ACHN (cell line): ENCODE results near the gene IPO9.

Source experiments
- DNase-seq: peaks from one replicate; pipeline ENCODE4 v3.0.0-alpha.2; 2015
- in situ Hi-C: cut with HindIII; loops from 2 replicates; pipeline ENCODE4 v1.10.0; 2017; ENCODE audit warnings: low sequenced_read_pairs, low pct_ligation_motif_present, low pct_unique_long_range_greater_than_20kb

IPO9 gene

DNA sequence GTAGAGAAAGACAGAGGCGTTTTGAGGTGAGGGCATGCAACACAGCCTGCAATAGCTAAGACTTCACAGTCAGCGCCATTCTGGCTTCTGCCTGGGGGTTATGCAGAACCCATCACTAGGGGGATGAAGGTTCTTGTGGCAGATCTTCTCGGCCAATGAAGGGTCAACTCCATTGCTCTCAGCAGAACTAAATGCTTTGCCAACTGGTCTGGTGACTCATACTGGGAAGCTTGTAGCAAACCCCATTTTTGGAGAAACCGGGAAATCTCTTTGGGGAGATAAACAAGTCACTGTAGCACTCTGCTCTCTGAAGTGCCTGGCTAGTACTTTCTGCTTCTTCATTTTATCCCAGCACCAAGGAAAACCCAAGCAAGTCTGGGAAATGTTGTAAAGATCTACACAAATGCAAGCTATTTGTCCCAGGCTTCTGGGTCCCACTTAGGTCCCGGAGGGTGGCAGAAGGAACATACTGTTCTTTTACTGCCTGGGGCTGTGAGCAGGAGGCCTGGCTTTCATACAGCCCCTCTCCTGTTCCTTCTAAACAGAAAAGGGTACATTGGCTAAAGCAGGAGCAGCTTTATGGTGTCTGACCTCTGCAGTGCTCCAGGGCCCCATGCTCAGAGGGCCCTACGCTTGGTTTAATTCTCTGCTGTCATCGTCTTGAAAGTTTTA lies 88.5 kb downstream of the IPO9 start:
- DNase-seq: peak; percentile 39
- in situ Hi-C loops: no loop called here

DNA sequence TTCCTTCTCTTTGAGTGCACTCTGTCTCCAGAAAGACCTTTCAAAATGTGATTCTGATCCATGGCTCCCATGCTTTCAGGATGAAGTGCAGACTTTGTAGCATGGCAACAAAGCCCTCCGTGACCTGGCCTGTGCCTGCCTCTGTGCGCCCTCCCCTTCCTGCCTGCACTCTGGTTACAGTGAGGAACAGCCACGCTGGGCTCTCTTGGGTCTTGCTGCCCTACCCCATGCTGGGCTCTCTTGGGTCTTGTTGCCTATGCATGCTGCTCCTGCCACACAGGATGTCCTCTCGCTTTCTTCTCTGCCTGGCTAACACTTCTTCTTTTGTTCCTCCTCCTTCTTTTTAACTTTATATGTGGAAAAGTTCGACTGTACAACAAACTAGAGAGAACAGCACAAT lies 89.4 kb downstream of the IPO9 start:
- DNase-seq: no peak
- in situ Hi-C loops: no loop called here

DNA sequence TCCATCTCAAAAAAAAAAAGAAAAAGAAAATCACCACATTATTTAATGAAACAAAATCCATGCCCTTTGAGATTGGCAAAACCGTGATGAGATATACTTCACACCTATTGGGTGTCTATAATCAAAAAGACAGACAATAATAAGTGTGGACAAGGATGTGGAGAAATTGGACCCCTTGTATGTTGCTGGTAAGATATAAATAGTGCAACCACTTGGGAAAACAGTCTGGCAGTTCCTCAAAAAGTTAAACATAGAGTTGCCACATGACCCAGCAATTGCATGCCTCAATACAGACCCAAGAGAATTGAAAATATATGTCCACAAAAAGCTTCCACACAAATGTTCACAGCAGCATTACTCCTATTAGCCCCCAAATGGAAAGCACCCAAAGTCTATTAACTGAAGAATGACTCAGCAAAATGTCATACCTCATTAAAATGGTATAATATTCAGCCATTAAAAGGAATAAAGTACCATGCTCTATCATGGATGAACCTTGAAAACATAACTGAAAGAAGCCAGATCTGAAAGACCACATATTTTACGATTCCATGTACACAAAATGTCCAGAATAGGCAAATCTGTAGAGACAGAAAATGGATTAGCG lies 93.1 kb downstream of the IPO9 start:
- in situ Hi-C loops: no loop called here
- no peak for DNase-seq

DNA sequence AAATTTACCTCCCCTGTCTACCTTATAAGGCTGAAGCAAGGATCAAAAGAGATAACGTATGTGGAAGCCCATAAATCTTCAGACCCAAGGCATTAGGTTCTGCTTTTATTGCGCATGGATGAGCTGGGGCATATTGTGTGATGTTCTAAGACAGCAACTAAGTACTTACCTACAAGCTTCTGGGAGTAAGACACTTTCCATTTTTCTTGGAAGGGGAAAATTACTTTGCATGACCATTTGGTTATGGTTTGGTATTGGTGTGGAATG lies 96.3 kb downstream of the IPO9 start:
- DNase-seq: no peak
- in situ Hi-C loops: no loop called here

DNA sequence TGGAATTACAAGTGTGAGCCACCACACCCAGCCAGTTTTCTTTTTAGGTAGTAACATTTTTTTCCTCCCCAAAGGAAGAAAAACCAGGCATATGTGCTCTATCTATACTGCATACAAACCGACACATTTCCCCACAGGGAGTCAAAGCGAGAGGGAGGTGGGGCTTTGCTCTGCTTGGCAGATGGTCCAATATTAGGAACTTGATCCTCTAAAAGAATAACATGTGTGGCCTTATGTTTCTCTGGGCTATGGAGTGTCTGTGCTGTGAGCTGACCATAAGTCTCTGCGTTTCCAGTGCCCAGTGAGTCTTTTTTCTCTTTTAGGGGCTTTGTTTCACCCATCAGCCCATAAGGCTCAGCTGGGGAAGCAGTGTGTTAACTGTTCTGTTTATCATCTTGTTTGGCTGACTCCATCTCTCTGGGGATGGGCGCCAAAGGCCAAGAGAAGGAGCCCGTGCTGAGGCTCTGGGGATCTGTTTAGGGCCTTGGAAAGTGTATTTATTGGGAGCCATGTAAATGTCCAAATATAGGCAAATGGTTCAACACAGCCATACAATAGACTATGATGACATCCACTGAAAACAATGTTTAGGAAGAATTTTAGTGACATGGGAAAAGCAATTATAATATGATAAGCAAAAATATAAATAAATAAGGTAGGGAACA lies 97.2 kb downstream of the IPO9 start:
- no peak for DNase-seq
- in situ Hi-C loops: no loop called here

DNA sequence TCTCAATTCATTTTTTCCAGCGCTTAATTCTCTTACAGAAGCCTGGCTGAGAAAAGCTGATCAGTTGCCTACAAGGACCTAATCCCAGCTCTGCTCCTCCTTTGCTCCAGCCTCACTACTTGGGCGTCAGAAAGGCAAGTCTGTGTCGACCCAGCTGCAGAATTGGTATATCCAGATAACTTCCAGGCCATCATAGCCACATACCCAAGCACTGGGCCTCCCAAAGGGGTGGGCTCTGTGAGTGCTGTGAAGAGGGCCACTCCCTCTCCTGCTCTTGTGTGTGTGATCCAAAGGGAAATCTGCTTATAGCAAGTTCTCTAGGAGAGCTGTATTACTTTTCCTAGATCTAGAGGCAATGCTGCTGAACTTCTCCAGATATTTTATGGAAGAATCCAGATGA lies 99.3 kb downstream of the IPO9 start:
- in situ Hi-C loops: no loop called here
- DNase-seq: no peak

DNA sequence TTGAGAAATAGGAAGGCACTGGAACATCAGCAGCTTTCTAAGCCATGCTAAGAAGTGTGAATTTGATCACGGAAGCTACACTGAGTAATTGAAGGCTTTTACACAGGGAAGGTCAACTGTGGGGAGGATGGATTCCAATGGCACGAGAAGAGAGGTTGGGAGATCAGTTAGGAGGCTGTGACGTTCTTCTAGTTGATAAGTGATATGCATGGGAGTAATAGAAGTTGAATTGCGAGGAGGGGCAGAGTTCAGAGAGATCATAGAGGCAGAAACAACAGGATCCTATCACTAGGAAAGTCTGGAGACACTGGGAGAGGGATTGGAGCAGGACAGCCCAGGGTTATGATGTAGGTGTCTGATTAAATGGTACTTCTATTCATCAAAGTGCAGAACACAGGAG lies 101.2 kb downstream of the IPO9 start:
- in situ Hi-C loops: no loop called here
- no peak for DNase-seq

DNA sequence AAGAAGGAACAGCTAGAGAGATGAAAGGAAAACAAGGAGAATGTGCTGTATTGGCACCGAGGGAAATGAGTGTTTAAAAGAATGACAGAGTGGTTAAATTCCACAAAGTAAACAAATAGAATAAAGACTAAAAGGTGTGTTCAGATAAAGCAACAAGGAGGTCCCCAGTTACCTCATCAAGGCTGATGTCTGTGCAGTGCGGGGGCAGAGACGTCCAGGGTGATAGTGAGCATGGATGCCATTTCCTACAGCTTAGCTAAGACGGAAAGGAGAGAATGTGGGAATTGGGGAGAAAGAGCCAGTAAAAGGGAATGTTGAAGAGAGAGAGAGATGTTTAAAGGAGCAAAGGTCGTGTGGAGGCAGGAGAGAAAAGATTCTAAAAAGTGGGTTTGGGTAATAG lies 101.8 kb downstream of the IPO9 start:
- in situ Hi-C loops: no loop called here

More for the DNA sequence above, 101.8 kb downstream of the IPO9 start:
- DNase-seq: no peak
